AG04449 (cell line): ENCODE data around the gene SETSIP.

Source experiments
- CTCF ChIA-PET: fragments of 350-600 bp; formaldehyde crosslinking; extraction: SDS; loops from one replicate; lab custom pipeline; 2021; ENCODE audit warnings: antibody characterized with exemption; lab: Yijun Ruan, JAX
- POLR2A ChIA-PET: fragments of 400-600, 350-600 bp; formaldehyde crosslinking; extraction: SDS; loops from one replicate; lab custom pipeline; 2020; ENCODE audit warnings: antibody characterized with exemption, inconsistent platforms; lab: Yijun Ruan, JAX
- DNase-seq: peaks from one replicate; pipeline ENCODE4 v3.0.0-alpha.2; 2010; ENCODE audit warnings: low read depth, low spot score
- H3K4me3 ChIP-seq: 2 replicates; pipeline ENCODE4 v1.5.1; 2011; ENCODE audit warnings: low read depth, mild to moderate bottlenecking, control low read depth, low read length
- CTCF ChIP-seq: IDR thresholded peaks from one replicate; pipeline ENCODE4 v1.5.1; 2011; ENCODE audit warnings: mild to moderate bottlenecking, moderate library complexity, low read length, control low read depth, inconsistent platforms; ENCODE audit not compliant: insufficient read depth; ENCODE audit errors: missing control alignments

SETSIP gene

GRCh38 chr1:92096317-92096716, 21.1 kb upstream of the SETSIP start:
- ChIA-PET POLR2A (no interaction called here), CTCF (no interaction called here)
- no peak overlapping the region for H3K4me3 ChIP-seq
- no peak for DNase-seq
- no peak for TF ChIP-seq CTCF

DNA sequence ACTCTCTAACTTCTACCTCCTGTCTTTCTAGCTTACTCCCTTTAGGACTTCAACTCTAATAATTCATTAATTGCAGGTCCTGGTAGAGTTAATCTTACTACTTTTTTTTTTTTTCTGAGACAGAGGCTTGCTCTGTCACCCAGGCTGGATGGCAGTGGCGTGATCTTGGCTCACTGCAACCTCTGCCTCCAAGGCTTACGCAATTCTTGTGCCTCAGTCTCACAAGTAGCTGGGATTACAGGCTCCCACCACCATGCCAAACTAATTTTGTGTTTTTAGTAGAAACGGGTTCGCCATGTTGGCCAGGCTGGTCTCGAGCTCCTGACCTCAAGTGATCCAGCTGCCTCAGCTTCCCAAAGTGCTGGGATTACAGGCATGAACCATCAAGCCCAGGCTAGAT, 20.7 kb upstream of the SETSIP start:
- TF ChIP-seq CTCF = no peak
- ChIA-PET CTCF (interaction anchor here (0.7 kb wide), 1 partner anchor 15 kb away, joined by 4 read pairs; no protein-coding TSS in a partner anchor), POLR2A (no interaction called here)
- DNase-seq = no peak
- H3K4me3 ChIP-seq = no peak overlapping the region

DNA sequence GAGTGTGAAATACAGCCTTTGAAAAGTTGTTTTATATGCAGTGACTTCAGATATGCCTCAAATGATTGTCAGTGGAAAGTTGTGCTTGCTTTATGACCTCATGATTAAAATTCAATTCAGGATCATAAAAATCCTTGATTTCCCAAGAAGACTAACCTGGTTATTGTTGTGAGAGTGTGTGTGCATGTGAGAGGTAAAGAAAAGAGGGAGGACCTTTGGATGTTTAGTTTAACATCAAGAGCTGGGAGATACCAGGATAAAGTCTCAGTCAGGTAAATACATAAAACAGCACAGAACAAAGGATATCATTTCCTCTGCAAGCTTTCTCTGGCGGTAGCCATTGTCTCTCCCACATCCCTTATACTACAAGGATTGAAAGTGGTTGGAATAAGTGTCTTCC, 19.4 kb upstream of the SETSIP start:
- CTCF ChIA-PET = no interaction called here
- no peak for DNase-seq
- POLR2A ChIA-PET = no interaction called here
- no peak for TF ChIP-seq CTCF
- no peak overlapping the region for H3K4me3 ChIP-seq

DNA sequence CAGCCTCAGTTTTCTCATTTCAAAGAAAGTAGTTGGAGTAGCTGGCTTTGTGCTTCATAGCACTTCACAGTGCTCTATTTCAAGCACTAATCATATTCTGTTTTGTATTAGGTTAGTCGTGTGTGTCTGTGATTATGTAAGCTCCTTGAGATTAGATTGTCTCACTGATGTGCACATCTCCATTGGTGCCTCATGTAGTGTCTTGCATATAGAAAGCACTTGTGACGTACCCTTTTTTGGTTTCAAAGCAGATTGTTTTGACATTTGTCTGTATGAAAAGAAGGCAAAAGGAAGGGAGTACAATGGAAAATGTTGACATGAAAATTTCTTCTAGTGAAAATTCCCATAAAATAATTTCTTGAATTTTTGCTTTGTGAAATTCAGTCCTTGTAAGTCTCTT, 18.9 kb upstream of the SETSIP start:
- H3K4me3 ChIP-seq = no peak overlapping the region
- CTCF ChIA-PET = no interaction called here
- POLR2A ChIA-PET = no interaction called here
- no peak for TF ChIP-seq CTCF
- DNase-seq = no peak

- no peak for DNase-seq
- TF ChIP-seq CTCF = no peak
- CTCF ChIA-PET = no interaction called here
- no peak overlapping the region for H3K4me3 ChIP-seq
- POLR2A ChIA-PET = no interaction called here
Measured at GRCh38 chr1:92091625-92092024, 16.4 kb upstream of the SETSIP start.

- no peak for TF ChIP-seq CTCF
- no peak for DNase-seq
- CTCF ChIA-PET = no interaction called here
- POLR2A ChIA-PET = no interaction called here
- H3K4me3 ChIP-seq = no peak overlapping the region
Measured at GRCh38 chr1:92087542-92087941, 12.3 kb upstream of the SETSIP start.

DNA sequence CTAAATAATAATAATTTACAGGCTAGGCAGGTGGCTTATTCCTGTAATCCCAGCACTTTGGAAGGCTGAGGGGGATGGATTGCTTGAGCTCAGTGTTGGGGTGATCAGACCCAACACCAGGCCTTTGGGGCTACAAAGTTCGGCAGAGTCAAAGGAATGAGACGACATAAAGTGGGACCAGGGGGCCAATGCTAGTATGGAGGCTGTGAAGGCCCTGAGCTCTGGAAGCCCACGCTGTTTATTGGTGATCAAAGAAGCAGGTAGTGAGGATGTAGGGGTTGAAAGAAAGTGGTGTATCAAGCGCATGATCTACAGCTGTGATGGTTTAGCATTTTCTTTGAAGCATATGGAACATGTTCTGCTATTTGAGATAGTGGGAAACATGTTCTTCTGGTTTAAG, 10.5 kb upstream of the SETSIP start:
- no peak overlapping the region for H3K4me3 ChIP-seq
- POLR2A ChIA-PET = no interaction called here
- TF ChIP-seq CTCF = no peak
- CTCF ChIA-PET = no interaction called here
- no peak for DNase-seq
